Prostate gland (tissue), 2 donors: ENCODE data around the gene AK8. TPM values are rescaled to one million over a fixed set of nuclear protein-coding genes. Genes with fewer than 3 reads are reported as not detected.

Experiments
- DNase-seq: peaks from one replicate; pipeline ENCODE4 v3.0.0-alpha.2; 2019; ENCODE audit warnings: low spot score
- H3K27ac ChIP-seq, 2 donors: fragments of 200-600 bp; sonication (generic); 2 replicates each; pipeline ENCODE4 v1.5.1; 2017 to 2019
- H3K27me3 ChIP-seq: fragments of 200-600 bp; sonication (generic); replicated peaks from 2 replicates; pipeline ENCODE4 v1.5.1; 2019; ENCODE audit not compliant: insufficient read depth
- H3K36me3 ChIP-seq, 2 donors: fragments of 200-600 bp; sonication (generic); 1 replicate in 1 of 2; 2 replicates in 1 of 2; pipeline versions ENCODE4 v1.5.1 to v1.8.1; 2017 to 2019
- H3K4me1 ChIP-seq: fragments of 200-600 bp; sonication (generic); replicated peaks from 2 replicates; pipeline ENCODE4 v1.5.1; 2019
- H3K4me3 ChIP-seq, 2 donors: fragments of 200-600 bp; sonication (generic); 2 replicates each; pipeline ENCODE4 v1.5.1; 2017 to 2019
- H3K9me3 ChIP-seq: fragments of 200-600 bp; sonication (generic); 2 replicates; pipeline ENCODE4 v1.5.1; 2017
- CTCF ChIP-seq, 4 experiments: fragments of 200-600 bp in 2 of 4; fragments of 450-650 bp in 2 of 4; sonication (generic) in 2 of 4; IDR thresholded peaks; 1 replicate in 3 of 4; 2 replicates in 1 of 4; pipeline ENCODE4 v1.5.1; 2016 to 2019; ENCODE audit warnings: antibody characterized with exemption in 4 of 4, mild to moderate bottlenecking in 2 of 4, moderate library complexity in 2 of 4
- POLR2A ChIP-seq: fragments of 450-650 bp; IDR thresholded peaks from one replicate; pipeline ENCODE4 v1.6.1; 2016; ENCODE audit warnings: antibody characterized with exemption, mild to moderate bottlenecking
- POLR2AphosphoS5 ChIP-seq: sonication (generic); formaldehyde crosslinking; IDR thresholded peaks from one replicate; pipeline ENCODE4 v1.6.1; 2017; ENCODE audit warnings: antibody characterized with exemption
- WGBS: methylation state at CpG from one replicate; pipeline ENCODE4 v1.1.5; 2018; 5-methylcytosine and 5-hydroxymethylcytosine counted together
- intact Hi-C: fragments of 100-400 bp; cut with DNase I; formaldehyde crosslinking; loops from one replicate; pipeline ENCODE4 v1.14.2; 2022
- total RNA-seq, 2 donors: library from RNA; depleted of rRNA; stranded (reverse); fragments of >200 nt; gene quantifications; one replicate each; pipeline ENCODE4 v1.1.0, GENCODE V29; 2016

Gene AK8
- total RNA-seq, 2 donors from 2014 or later = 3.3 to 4.1 TPM

- Histone ChIP-seq H3K27me3 (no peaks in the 10 kb centered on the region), H3K36me3 (no peaks in the 10 kb centered on the region), H3K27ac (no peak overlapping the region), H3K4me3 (no peak overlapping the region), H3K4me1 (peaks cover 4% of the 10 kb centered on the region), H3K9me3 (no peaks in the 10 kb centered on the region)
- intact Hi-C loops = no loop called here
- no peak for DNase-seq
- no peak for TF ChIP-seq POLR2A
- no peak for TF ChIP-seq CTCF (IDR thresholded peaks at IDR 0.05)
- TF ChIP-seq POLR2AphosphoS5 = no peak
- WGBS = 78% methylated on average over 8 of the region's 8 CpGs
These were observed 169.8 kb downstream of the AK8 start for GRCh38 chr9:132708239-132708638.

- H3K4me1 ChIP-seq = peaks cover 4% of the 10 kb centered on the region
- H3K4me3 ChIP-seq = no peak overlapping the region
- WGBS = 10% methylated on average over 2 of the region's 2 CpGs
- H3K9me3 ChIP-seq = no peaks in the 10 kb centered on the region
- H3K27me3 ChIP-seq = no peaks in the 10 kb centered on the region
- DNase-seq = no peak
- TF ChIP-seq POLR2AphosphoS5 = peak; percentile 80
- no peak for TF ChIP-seq POLR2A
- no peaks in the 10 kb centered on the region for H3K36me3 ChIP-seq
- intact Hi-C loops = no loop called here
- no peak overlapping the region for H3K27ac ChIP-seq
These were observed 174.7 kb downstream of the AK8 start for GRCh38 chr9:132703336-132703735.

GRCh38 chr9:132702254-132702653 is 175.8 kb downstream of the AK8 start:
- no peaks in the 10 kb centered on the region for H3K9me3 ChIP-seq
- no peaks in the 10 kb centered on the region for H3K27me3 ChIP-seq
- 2% methylated on average over 1 of the region's 1 CpG for WGBS
- no peak overlapping the region for H3K27ac ChIP-seq
- TF ChIP-seq POLR2A (no peak), CTCF (IDR thresholded peaks at IDR 0.05) (no peak), POLR2AphosphoS5 (no peak)
- peaks cover 4% of the 10 kb centered on the region for H3K4me1 ChIP-seq
- intact Hi-C loops = no loop called here
- DNase-seq = no peak
- H3K4me3 ChIP-seq = no peak overlapping the region
- no peaks in the 10 kb centered on the region for H3K36me3 ChIP-seq

- WGBS = 10% methylated on average over 1 of the region's 1 CpG
- Histone ChIP-seq H3K36me3 (no peaks in the 10 kb centered on the region), H3K4me1 (peaks cover 4% of the 10 kb centered on the region), H3K27ac (no peak overlapping the region), H3K4me3 (no peak overlapping the region), H3K9me3 (no peaks in the 10 kb centered on the region), H3K27me3 (no peaks in the 10 kb centered on the region)
- no peak for DNase-seq
- TF ChIP-seq POLR2AphosphoS5 (no peak), CTCF (IDR thresholded peaks at IDR 0.05) (no peak), POLR2A (no peak)
- intact Hi-C loops = no loop called here
These were observed 178.1 kb downstream of the AK8 start for GRCh38 chr9:132699956-132700355.

GRCh38 chr9:132698989-132699388 is 179.1 kb downstream of the AK8 start:
- peak; percentile 43 for DNase-seq
- TF ChIP-seq POLR2A = no peak
- TF ChIP-seq POLR2AphosphoS5 = peak; percentile 51
- H3K27ac ChIP-seq = no peak overlapping the region
- H3K27me3 ChIP-seq = no peaks in the 10 kb centered on the region
- WGBS = 26% methylated on average over 4 of the region's 4 CpGs
- H3K9me3 ChIP-seq = no peaks in the 10 kb centered on the region
- peaks cover 4% of the 10 kb centered on the region for H3K4me1 ChIP-seq
- intact Hi-C loops = no loop called here
- H3K4me3 ChIP-seq = no peak overlapping the region
- H3K36me3 ChIP-seq = no peaks in the 10 kb centered on the region

GRCh38 chr9:132697230-132697629 is 180.9 kb downstream of the AK8 start:
- intact Hi-C loops = no loop called here
- H3K27ac ChIP-seq = no peak overlapping the region
- H3K4me3 ChIP-seq = no peak overlapping the region
- no peak for DNase-seq
- no peaks in the 10 kb centered on the region for H3K4me1 ChIP-seq
- no peaks in the 10 kb centered on the region for H3K27me3 ChIP-seq
- no peaks in the 10 kb centered on the region for H3K9me3 ChIP-seq
- no peak for TF ChIP-seq POLR2AphosphoS5
- no peaks in the 10 kb centered on the region for H3K36me3 ChIP-seq
